Endothelial cell (in vitro differentiated cells): ENCODE results near the gene OLFM2. TPM values are rescaled to one million over a fixed set of nuclear protein-coding genes. Genes with fewer than 3 reads are reported as not detected.

Source experiments
- DNase-seq: peaks from one replicate; pipeline ENCODE4 v3.0.0; 2021; ENCODE audit warnings: low spot score
- H3K27ac Mint-ChIP-seq: one replicate; pipeline ENCODE4 v1.8.0; 2021; ENCODE audit warnings: mixed read lengths, inconsistent platforms; ENCODE audit not compliant: unreplicated experiment
- H3K27me3 Mint-ChIP-seq: one replicate; pipeline ENCODE4 v1.8.0; 2021; ENCODE audit warnings: mild to moderate bottlenecking, moderate library complexity, mixed read lengths, inconsistent platforms; ENCODE audit not compliant: unreplicated experiment
- H3K36me3 Mint-ChIP-seq: one replicate; pipeline ENCODE4 v1.8.0; 2021; ENCODE audit warnings: mild to moderate bottlenecking, low read depth, mixed read lengths, inconsistent platforms; ENCODE audit not compliant: unreplicated experiment
- H3K4me1 Mint-ChIP-seq: one replicate; pipeline ENCODE4 v1.8.0; 2021; ENCODE audit warnings: mild to moderate bottlenecking, mixed read lengths, inconsistent platforms; ENCODE audit not compliant: unreplicated experiment
- H3K4me3 Mint-ChIP-seq: one replicate; pipeline ENCODE4 v1.8.0; 2021; ENCODE audit warnings: mild to moderate bottlenecking, mixed read lengths, inconsistent platforms; ENCODE audit not compliant: unreplicated experiment
- H3K9me3 Mint-ChIP-seq: one replicate; pipeline ENCODE4 v1.8.0; 2021; ENCODE audit warnings: mixed read lengths, inconsistent platforms; ENCODE audit not compliant: unreplicated experiment
- CTCF ChIP-seq: fragments of 200-600 bp; sonication (generic); IDR thresholded peaks from one replicate; pipeline ENCODE4 v1.5.0; 2021; ENCODE audit warnings: antibody characterized with exemption; ENCODE audit not compliant: unreplicated experiment
- total RNA-seq: library from RNA; stranded (reverse); fragmentation: NEBNext Ultra II Directional; extraction: Animal tissue kit (Norgen Biotek cat#: 25700); gene quantifications from one replicate; pipeline ENCODE4 v1.2.1, GENCODE V29; 2021; ENCODE audit not compliant: unreplicated experiment

Gene OLFM2
- total RNA-seq, 1 donor from 2014 or later, result 12.0 TPM

GRCh38 chr19:9854282-9854846 lies 82.0 kb downstream of the OLFM2 start:
- no peak for DNase-seq
- no peaks in the 10 kb centered on the region for H3K9me3 Mint-ChIP-seq
- H3K36me3 Mint-ChIP-seq, result peaks cover 30% of the 10 kb centered on the region
- H3K27ac Mint-ChIP-seq, result no peak overlapping the region
- H3K4me3 Mint-ChIP-seq, result no peak overlapping the region
- H3K27me3 Mint-ChIP-seq, result peaks cover 11% of the 10 kb centered on the region
- TF ChIP-seq CTCF, result no peak
- H3K4me1 Mint-ChIP-seq, result peaks cover 23% of the 10 kb centered on the region

GRCh38 chr19:9850235-9850959 lies 85.9 kb downstream of the OLFM2 start:
- DNase-seq, result no peak
- Mint-ChIP-seq H3K27me3 (peaks cover 5% of the 10 kb centered on the region), H3K27ac (no peak overlapping the region), H3K9me3 (no peaks in the 10 kb centered on the region), H3K36me3 (peaks cover 29% of the 10 kb centered on the region), H3K4me1 (no peaks in the 10 kb centered on the region), H3K4me3 (no peak overlapping the region)
- TF ChIP-seq CTCF, result no peak

GRCh38 chr19:9849791-9850190 lies 86.5 kb downstream of the OLFM2 start:
- no peak overlapping the region for H3K4me3 Mint-ChIP-seq
- H3K4me1 Mint-ChIP-seq, result no peaks in the 10 kb centered on the region
- H3K9me3 Mint-ChIP-seq, result no peaks in the 10 kb centered on the region
- DNase-seq, result no peak
- peaks cover 7% of the 10 kb centered on the region for H3K27me3 Mint-ChIP-seq
- no peak for TF ChIP-seq CTCF
- H3K27ac Mint-ChIP-seq, result no peak overlapping the region
- peaks cover 35% of the 10 kb centered on the region for H3K36me3 Mint-ChIP-seq

- no peak overlapping the region for H3K27ac Mint-ChIP-seq
- no peak for DNase-seq
- peaks cover 32% of the 10 kb centered on the region for H3K36me3 Mint-ChIP-seq
- H3K4me3 Mint-ChIP-seq, result no peak overlapping the region
- H3K27me3 Mint-ChIP-seq, result peaks cover 8% of the 10 kb centered on the region
- H3K4me1 Mint-ChIP-seq, result no peaks in the 10 kb centered on the region
- H3K9me3 Mint-ChIP-seq, result no peaks in the 10 kb centered on the region
- no peak for TF ChIP-seq CTCF
Observed at GRCh38 chr19:9848762-9849161, 87.6 kb downstream of the OLFM2 start.

- H3K4me1 Mint-ChIP-seq, result no peaks in the 10 kb centered on the region
- H3K27me3 Mint-ChIP-seq, result peaks cover 8% of the 10 kb centered on the region
- H3K9me3 Mint-ChIP-seq, result no peaks in the 10 kb centered on the region
- H3K36me3 Mint-ChIP-seq, result peaks cover 35% of the 10 kb centered on the region
- H3K27ac Mint-ChIP-seq, result no peak overlapping the region
- peak; percentile 60 for TF ChIP-seq CTCF
- DNase-seq, result peak; percentile 52
- H3K4me3 Mint-ChIP-seq, result no peak overlapping the region
Observed at GRCh38 chr19:9848060-9848459, 88.3 kb downstream of the OLFM2 start.
